Vagina (tissue), 2 donors: ENCODE measurements around the gene FHIT.

Experiments
- CTCF ChIP-seq, 3 experiments: fragments of 450-650 bp in 2 of 3; fragments of 200-600 bp in 1 of 3; sonication (generic) in 1 of 3; IDR thresholded peaks; one replicate each; pipeline ENCODE4 v1.5.1; 2017 to 2019; ENCODE audit warnings: antibody characterized with exemption in 3 of 3, mild to moderate bottlenecking in 2 of 3, moderate library complexity in 2 of 3
- POLR2A ChIP-seq, 2 donors: fragments of 450-650 bp; IDR thresholded peaks; one replicate each; pipeline ENCODE4 v1.6.1; 2017; ENCODE audit warnings: antibody characterized with exemption in 2 of 2, mild to moderate bottlenecking in 2 of 2, moderate library complexity in 2 of 2

GRCh38 chr3:60160111-60160821 lies 1091.0 kb downstream of the FHIT start:
- TF ChIP-seq CTCF (IDR thresholded peaks at IDR 0.05) = no peak
- no peak for TF ChIP-seq POLR2A (IDR thresholded peaks at IDR 0.05)
